Fibroblast of mammary gland (primary cell): ENCODE data around the gene SNX32.

Experiments
- DNase-seq: peaks from one replicate; pipeline ENCODE4 v3.0.0-alpha.2; 2010; ENCODE audit warnings: low read depth
- H3K4me3 ChIP-seq: 2 replicates; pipeline ENCODE4 v1.5.1; 2011; ENCODE audit warnings: low read depth, mild to moderate bottlenecking, low read length, moderate library complexity; ENCODE audit not compliant: control insufficient read depth
- TF ChIP-seq, protein P1 (sequence below): conservative IDR thresholded peaks from 2 replicates; pipeline ENCODE4 v1.5.1; 2011; ENCODE audit warnings: low read depth, low read length, inconsistent platforms; ENCODE audit not compliant: control insufficient read depth, insufficient read depth

The SNX32 gene

DNA sequence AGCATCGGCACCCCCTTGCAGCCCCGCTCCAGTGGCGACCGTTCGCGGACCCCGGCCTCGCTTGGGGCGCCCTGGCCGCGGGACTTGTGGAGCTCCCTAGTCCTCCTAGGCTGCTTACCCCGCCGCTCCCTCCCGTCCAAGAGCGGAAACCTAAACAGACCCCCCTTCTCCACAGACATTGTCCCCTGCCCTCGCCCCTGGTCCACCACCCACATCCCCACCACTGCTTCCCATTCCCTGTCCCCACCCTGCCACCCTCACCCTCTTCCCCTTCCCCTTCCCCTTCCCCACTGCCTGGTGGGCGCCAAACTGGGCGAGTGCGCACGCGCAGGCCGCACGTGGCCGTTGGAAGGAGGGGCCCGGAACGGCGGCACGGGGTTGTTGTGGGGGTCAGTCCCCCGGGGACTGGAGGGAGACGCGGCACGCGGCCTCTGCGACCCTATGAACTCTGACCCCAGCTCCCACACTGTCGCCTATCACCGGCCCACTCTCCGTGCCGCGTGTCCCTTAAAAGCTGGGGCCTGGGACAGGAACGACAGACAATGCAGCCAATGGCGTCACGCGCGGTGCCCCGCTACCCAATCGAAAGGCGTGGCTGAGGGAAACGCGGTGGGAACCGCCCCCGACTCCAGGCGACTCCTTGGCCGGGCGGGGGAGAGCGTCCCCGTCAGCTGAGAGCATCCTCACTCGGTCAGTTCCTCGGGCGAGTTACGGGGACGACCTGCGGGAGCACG lies at the start of gene SNX32:
Gene SNX32, plus strand, starts transcription at position 667 of the 734 bp plus-strand sequence. CDS start 103 bp downstream, outside the sequence.
- TF ChIP-seq, protein P1, sequence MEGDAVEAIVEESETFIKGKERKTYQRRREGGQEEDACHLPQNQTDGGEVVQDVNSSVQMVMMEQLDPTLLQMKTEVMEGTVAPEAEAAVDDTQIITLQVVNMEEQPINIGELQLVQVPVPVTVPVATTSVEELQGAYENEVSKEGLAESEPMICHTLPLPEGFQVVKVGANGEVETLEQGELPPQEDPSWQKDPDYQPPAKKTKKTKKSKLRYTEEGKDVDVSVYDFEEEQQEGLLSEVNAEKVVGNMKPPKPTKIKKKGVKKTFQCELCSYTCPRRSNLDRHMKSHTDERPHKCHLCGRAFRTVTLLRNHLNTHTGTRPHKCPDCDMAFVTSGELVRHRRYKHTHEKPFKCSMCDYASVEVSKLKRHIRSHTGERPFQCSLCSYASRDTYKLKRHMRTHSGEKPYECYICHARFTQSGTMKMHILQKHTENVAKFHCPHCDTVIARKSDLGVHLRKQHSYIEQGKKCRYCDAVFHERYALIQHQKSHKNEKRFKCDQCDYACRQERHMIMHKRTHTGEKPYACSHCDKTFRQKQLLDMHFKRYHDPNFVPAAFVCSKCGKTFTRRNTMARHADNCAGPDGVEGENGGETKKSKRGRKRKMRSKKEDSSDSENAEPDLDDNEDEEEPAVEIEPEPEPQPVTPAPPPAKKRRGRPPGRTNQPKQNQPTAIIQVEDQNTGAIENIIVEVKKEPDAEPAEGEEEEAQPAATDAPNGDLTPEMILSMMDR, result no peak
- peak; percentile 92 for DNase-seq
- H3K4me3 ChIP-seq, result peak within 1 kb of the TSS; percentile 85

DNA sequence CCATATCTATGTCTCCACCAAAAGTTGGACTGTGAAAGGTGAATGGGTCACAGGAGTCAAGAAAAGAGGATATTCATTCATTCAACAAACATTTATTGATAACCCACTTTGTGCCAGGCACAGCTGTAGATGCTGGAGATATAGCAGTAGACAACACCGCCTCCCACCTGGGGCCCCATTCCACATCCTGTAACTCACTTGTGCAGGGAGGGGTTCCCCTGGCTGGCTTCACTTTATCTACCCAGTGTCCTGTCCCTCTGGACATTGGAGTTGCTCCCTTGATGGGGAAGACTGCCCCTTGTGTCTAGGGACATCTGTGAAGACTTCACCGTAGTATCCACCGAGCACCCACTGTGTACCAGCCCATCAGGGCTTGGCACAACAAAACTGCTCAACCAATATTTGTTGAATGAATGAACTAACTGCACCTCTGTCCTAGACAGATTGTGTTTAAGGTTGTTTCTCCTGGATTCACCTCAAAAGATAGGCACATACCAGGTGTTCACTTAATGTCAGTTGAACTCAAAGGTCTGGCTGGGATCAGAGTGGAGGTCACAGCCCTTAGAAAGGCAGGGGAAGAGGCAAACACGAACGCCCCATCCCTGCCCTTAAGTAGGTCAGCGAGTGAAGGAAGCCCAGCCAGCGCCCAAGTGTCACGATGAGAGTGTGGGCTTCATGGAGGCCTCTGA lies 48.3 kb upstream of the SNX32 start:
- H3K4me3 ChIP-seq, result no peak overlapping the region
- TF ChIP-seq, protein P1, result no peak
- no peak for DNase-seq

DNA sequence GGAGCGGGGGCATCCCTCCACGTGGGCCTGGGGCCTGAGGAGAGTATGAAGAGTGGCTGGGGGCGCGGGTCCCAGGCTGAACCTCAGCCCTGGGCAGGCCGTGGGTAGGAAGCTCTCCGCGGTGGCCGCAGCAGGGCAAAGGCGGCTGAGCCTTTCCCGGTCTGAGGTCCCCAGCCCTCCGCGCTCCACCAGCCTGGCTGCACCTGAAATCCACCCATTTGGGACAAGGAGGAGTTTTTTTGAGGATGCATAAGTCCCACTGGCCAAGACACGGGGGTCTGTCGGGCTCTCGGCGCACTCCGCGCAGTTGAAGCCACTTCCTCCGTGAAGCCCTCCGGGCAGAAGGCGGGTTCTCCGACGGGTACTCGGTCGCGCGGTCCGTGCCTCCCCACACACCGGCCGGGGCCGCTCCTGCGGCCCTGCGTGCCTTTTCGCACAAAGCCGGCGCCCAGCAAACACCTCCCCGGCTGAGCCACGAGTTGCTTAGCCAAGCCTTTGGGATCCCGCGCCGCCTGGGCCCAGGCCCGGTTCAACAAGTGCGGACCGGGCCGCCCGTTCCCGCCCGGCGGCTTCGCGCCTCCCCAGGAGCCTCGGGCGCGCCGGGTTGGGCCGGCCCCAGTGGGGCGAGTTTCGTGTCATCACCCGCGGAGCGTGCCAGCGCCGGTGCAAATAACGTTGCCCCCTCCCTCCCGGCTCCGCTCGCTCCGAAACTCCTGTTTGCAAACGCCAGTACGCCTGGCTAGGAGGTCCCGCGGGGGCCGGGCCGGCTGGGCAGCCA lies 47.6 kb upstream of the SNX32 start:
- H3K4me3 ChIP-seq, result no peak overlapping the region
- TF ChIP-seq, protein P1, result no peak
- DNase-seq, result no peak

DNA sequence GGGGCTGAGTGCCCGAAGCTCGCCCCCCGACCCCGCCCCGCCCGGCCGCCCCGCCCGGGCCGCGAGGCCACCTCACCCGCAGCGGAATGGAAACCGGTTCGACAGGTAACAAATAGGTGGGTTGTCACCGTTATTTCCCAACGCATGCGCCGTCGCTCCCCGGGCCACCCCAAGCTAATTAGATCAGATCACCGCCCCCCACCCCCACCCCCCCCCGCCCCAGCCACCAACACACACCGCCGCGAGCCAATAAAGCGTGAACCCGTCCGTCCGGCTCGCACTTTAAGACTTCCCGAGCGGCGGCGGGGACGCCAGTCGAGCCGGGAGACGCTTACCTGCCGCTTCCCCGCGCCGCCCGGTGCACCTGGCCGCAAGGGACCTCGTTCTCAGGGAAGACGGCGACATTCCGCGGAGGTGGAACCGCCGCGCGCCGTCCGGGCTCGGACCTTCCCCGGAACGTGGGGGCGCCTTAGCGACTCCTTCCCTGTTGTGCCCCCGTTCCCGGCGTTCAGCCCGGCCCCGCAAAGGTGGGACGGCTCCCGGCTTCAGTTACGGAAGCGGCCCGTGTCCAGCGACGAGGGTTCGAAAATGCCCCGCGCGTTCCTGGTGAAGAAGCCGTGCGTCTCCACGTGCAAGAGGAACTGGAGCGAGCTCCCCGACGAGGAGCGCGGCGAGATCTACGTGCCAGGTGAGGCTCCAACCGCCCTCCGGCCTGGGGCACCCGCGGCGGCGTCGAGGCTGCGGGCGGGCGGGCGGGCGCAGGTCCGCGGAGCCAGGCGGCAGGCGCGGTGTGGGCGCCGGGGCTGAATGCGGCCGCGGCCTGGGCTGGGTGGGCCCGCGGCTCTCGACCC lies 46.8 kb upstream of the SNX32 start, which contains the start of gene OVOL1:
Gene OVOL1, plus strand, starts transcription at position 278 of the 851 bp plus-strand sequence. Its CDS starts 311 bp downstream, at position 589.
- DNase-seq, result no peak
- no peak within 1 kb of the TSS for H3K4me3 ChIP-seq
- TF ChIP-seq, protein P1, result no peak

DNA sequence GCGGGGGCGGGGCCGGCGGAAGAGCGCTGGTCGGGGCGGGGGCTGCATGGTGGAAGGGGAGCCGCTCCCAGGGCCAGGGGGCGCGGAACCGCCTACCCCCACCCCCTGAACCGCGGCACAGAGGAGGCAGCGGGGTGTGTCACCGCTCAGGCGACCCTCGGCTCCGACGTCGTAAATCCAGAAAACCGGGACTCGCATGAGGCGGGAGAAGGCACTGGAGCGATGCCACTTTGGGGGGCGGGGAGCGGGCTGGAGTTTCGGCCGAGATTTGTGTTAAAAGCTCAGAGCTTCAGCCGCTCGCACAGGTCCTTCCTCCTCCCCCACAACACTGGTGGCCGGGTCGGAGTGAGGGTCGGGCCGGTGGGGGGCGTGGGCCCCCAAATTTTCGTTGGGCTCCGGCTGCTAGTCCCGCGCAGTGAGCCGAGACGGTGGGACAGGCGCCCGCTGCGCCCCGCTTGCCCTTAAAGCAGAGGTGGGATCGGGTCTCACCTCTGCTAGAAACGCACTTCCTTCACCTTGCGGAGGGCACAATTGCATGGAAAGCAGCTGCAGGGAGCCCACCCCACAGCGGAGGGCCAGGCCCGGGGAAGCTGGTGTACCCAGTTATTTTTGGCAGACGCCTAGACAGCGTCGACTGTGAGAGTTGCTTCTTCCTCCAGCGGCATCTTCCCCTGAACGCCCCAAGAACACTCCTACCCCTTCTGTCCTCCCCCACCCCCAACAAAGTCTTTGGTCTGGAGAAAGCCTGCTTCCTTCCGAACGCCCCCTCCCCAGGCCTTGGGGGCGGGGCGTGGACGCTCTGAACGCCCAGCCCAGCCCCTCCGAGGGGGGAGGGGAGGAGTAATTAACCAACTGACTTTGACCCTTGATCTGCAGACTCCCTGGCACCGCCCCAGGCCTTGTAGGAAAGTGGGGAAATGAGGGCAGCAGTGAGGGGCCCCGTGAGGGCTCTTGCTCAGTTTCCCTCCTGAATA lies 45.8 kb upstream of the SNX32 start:
- TF ChIP-seq, protein P1, result no peak
- H3K4me3 ChIP-seq, result no peak overlapping the region
- no peak for DNase-seq
